Putamen (tissue), 1 donor: ENCODE data around the gene SERPING1.
"Not testable (repeated sequence)": the region's sequence is repeated elsewhere in the genome, so short reads cannot be mapped to it uniquely, and the experiment has no call there.

Source experiments
- DNase-seq: peaks from one replicate; pipeline ENCODE4 v3.0.0-alpha.2; 2016; ENCODE audit warnings: low spot score

The SERPING1 gene

DNA sequence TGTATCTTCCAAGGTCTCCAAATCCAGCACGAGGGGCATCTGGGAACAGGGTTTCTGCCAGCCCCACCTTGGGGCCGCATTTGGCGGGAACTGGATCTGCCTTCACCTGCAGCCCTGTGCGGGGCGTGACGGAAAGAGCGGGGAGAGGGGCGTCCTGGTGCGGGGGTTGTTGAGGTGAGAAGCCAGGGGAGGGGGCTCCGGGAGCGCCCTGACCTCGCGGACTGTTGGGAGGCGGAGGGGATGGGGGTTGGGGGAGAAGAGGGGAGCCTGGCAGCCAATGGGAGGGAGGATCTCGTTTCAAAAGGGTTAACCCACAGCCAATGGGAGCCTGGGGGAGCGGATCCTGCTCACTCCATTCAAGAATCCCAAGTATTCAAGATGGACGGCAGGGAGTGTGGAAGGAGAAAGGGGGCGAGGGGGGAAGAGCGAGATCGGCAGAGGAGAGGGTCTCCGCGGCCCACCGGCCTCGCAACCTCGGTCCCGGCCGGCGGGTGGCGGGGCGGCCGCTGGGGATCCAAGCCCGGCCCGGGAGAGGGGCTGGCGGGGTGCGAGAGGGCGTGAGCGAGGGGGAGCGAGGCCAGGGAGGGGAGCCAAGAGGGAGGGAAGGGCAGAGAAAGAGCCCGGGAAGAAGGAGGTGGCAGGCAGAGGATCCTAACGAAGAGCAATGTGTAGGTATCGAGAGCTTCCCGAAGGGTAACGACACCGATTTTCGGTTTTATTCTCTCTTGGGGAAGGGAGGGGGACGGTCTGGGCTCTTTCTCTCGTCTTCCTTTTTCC is 40.7 kb downstream of the SERPING1 start:
- DNase-seq, result peak; percentile 73

DNA sequence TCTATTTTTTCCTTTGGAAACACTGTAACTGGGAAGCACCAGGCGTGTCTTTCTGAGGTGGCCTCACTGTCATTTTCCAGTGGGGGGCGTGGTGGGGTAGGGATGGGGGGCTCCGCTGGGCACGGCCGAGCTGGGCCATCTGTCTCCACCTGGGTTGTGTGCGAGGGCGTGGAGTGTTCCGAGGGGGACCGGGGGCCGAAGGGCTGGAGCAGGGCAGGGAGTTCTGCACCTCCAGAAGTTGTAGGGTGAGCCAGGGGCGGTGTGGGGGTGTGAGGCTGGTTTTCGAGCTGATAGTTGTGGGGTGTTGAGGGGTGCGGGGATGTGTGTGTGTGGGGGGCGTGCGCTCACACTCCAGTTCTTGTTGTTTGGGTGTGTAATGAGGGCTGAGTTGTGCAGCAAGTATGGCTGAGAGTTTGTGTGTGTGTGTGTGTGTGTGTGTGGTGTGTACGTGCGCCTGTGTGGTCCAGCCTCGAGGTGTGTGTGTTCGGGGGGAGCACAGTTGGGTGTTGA is 41.4 kb downstream of the SERPING1 start:
- DNase-seq, result no peak

DNA sequence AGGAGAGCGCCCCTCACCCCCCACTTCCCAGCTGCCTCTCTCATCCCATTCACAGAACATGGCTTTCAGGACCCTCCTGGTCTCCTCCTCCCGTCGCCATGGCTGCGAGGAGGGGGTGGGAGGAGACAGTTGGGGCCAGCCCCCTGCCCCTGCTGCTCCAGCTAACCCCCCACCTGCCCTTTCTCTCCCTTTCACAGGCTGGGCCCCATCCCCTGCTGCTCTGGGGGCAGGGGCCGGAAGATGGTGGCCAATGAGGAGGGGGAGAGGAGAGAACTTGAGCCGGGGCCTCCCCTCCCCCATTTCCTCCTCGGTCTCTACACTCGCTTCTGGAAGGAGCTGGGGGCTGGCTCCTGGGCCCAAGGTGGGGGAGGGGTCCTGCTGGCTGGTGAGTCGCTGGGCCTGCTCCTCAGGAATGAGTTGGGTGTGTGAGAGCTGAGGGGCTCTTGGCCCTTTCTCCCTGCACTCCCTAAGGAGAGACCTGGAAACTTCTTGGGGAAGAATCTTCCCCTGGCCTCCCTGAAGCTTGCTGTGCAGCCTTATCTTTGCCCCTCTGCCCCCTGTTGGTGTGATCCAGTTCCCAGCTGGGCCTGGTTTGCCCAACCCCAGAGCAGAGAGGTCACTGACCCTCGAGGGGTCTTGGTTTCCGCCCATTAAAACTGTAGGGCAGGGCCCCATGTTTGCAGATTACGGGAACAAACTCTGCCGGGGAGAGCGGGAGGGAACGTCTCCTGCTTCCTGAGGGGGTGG is 42.0 kb downstream of the SERPING1 start:
- DNase-seq, result no peak

DNA sequence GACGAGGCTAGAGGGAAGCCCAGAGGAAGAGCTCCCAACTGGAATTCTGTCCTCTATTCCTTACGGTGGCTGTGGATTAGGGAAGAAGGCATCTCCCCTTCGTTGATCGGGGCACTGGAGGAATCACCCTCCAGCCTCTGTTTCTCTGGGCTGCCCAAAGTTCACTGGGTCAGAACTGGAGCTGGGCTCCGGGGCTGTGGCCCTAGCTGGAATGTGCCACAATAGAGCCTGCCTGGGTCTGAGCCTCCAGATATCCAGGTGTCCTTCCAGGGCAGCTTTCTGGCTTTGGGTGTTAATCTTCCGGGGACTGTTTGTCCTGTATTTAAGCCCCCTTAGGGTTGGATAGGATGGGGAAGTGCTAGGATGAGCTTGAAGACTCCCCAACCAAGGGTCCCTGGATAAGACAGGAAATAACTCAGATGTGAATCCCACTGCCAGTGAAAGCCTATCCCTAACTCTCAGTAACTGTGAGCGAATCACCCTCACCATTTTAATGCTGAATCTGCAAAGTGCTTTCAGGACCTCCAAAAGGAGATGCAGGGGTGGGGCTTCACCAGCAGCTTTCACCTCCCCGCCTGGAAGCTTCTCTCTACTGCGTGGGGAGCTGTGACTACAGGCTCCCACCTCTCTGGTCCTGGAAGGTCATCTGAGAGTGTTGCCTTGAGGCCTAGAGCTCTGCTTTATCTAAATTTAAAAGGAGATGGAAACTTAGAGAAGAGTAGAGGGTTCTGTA is 42.7 kb downstream of the SERPING1 start:
- no peak for DNase-seq

DNA sequence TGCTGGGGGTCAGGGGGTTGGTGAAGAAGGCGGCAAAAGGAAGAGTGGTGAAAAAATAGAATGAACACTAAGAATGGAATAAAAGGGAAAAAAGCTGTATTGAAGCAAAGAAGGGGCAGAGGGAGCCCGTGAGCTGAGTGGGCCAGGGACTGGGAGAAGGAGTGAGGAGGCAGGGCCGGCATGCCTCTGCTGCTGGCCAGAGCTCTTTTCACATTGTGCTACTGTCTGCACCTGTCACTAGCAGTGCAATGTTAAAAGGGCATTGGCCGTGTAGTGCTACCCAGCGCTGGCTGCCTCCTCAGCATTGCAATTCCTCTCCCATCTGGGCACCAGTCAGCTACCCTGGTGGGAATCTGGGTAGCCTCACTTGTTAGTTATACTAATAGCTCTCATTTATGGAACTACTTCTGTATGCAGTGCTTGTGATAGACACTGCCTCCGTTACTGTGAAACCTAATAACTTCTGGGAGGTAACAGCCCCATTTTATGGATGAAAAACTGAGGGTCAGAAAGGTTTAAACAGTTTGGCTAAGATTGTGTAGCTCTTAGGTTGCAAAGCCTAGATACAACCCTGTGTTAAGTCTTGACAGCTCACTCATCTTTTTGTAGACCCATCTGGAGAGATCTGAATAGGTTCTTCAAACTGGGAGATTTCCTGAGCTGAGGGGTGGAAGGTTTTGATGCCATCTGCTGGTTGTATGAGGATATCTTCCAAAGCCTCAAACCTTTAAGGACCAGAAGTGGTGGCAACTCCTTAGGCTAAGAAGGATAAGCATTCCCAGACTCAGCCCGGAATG is 43.7 kb downstream of the SERPING1 start:
- DNase-seq, result peak; percentile 43

DNA sequence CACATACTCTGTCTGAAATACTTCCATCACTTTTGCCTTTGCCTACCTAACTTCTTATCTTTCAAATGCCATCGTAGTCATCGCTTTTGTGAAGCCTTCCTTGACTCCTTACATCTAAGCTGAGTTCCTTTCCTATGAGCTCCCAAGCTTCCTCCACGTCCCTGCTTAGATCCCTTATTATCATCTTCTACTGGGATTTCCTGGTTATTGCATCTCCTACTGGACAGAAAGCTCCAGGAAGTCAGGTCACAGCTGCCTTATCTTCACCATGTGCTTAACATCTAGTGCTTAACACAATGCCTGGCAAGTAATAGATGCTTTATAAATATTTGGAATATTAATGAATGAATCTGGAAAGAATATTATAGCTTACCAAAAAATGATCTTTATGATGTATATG is 46.3 kb downstream of the SERPING1 start:
- no peak for DNase-seq

DNA sequence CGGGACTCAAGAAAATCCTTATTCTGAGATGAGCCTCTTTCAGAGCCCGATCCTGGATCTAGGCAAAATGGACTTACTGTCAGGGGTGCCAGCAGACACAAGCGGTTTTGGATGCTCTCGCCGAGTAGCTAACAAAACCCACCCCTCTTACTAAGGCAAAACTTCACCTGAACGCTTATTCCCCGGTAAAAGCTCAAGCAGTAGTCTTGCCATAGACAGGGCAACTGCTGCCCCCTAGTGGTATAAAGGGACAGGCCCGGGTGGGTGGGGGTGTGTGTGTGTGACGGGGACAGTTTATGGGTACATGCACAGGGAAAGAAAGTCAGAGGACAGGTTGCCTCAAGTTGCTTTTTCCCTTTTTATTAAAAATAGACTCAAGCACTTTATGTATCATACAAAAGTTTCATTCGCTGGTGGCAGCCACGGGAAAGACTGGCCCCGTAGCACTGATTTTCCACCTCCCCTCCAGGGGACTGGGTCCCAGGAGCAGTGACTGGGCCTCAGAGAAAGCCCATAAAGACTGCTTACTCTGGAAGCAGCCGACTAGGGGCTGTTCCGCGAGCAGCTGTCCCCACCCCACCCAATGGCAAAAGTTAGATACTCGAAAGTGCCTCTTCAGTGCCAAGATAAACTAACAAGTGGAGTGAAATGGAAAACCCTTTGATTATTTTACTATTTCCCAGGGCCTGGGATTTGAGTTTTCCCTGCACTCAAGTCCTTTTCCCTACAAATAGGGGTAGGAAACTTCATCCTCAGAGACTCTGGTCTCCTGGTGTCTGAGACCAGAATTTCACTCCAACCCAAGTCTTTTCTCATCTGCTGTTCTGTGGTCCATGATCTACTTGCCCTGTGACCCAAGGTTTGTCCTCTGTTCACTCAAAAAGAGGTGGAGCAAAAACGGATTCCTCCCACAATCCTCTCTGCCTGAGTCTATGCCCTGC is 47.5 kb downstream of the SERPING1 start:
- DNase-seq, result no peak

DNA sequence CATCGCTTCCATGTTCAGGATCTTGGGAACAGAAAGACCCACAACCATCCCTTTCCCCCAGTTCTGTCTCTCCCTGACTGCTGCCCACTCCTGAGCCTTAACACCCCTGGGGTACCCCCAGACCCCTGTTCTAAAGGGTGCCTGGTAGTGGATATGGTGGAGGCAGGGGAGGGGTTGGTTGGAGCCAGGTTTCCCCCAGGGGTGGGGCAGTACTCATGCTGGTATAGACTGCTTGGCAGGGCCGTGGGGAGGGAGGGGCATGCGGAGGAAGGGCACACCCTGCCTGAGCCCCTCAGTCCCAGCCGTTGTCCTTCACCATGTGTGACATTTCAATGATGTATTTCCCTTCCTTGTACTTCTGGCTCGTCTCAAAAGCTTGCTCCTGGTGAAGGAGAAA is 48.2 kb downstream of the SERPING1 start:
- no peak for DNase-seq

DNA sequence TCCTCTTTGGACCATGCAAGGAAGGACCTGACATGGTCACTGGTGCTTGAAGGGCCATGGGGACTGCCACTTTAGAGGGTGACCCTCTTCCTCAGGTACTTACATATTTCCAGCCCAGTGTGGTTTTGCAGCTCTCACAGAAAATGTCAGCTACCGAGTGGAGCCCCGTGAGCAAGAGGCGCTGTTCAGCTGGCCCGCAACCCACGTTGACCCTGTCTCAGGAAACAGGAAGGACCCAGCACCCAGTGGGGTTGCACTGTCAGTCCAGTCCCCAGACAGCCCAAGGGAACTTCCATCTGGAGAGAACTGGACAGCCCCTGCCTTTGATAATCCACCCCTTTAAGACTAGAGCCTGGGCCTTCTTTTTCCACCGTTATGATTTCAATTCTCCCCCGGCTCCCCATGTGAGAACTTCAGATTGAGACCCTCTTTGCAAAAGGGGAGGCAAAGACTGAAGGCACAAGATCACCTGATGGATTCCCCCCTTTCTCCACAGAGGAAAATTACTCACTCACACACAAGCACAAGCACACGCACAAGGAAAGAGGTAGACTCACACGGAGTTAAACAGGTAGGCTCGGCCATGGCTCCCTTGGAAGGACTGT is 48.8 kb downstream of the SERPING1 start:
- DNase-seq, result no peak

DNA sequence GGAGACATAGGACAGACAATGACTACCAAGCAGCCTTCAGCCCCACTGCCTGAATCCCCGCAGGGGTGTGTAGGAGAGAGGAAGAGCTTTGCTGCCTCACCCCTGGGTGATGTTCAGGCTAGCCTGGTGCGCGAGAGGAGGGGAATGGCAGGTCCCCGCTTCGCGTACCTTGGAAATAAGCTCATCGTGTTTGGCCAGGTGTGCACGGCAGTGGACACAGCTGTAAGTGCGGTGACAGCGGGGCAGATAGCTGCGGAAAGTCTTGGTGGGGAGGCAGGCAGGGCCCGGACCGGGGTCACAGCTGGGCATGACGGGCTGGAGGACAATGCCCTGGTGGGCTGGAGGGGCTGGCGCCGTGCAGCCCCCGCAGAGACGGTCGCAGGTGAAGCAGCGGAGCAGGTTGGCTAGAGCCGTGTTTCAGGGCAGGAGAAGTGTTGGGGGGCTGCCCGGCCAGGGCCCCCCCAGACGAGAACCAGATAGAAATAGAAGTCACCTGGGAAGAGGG is 49.4 kb downstream of the SERPING1 start:
- DNase-seq, result no peak

DNA sequence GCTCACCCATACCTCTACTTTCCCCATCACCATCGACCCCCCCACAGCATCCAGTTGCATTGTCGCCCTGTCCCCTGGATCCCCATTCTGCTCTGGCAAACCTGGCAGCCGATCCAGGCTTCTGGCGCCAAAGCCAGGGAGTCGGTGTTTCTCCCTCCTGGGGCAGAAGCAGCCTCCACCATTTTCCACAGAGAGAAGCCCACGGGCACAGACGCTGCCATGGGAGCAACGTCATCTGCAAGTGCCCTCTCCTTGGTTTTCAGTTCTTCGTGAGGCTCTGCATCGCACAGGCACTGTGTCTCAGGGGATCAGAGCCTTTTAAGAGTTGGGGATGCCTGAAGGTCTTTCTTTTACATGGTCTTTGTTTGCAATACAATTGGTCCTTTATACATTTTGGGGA is 49.9 kb downstream of the SERPING1 start:
- no peak for DNase-seq

DNA sequence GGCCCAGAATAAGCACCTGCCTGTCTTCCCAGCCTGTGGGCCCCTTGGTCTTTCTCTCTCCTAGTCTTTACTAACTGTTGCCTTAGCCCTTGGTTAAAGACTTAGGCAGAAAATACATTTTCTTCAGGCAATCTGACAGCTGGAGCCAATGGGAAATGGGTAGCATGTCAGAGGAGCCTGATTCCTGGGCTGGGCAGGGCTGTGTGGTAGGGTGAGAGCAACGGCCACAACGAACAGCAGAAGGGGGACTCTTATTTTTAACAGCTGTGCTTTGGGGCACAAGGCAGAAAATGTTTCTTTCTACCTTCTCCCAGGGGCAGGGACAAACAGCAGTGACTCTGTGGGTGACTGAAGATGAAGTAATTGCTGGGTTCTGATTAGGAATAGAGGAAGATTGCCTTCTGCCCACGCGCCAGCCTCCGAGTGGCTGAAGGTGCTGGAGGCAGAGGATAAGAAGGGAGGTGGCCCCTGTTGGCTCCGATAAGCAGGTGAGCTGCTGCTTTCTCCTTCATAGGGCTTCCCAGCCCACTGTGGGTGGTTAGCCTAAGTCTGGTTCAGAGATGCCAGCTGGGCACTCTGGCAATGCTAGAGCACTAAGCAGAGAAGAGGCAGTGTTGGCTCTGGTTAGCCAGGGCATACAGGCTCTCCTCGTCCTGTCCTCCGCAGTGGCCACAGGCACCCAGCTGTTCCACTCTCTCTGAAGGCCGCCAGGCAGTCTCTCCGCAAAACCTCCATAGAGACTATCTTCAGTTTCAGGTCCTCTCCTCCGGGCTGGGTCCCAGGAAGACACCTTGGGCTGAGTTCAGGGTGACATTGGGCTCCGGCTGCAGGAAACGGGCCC is 50.7 kb downstream of the SERPING1 start:
- no peak for DNase-seq

DNA sequence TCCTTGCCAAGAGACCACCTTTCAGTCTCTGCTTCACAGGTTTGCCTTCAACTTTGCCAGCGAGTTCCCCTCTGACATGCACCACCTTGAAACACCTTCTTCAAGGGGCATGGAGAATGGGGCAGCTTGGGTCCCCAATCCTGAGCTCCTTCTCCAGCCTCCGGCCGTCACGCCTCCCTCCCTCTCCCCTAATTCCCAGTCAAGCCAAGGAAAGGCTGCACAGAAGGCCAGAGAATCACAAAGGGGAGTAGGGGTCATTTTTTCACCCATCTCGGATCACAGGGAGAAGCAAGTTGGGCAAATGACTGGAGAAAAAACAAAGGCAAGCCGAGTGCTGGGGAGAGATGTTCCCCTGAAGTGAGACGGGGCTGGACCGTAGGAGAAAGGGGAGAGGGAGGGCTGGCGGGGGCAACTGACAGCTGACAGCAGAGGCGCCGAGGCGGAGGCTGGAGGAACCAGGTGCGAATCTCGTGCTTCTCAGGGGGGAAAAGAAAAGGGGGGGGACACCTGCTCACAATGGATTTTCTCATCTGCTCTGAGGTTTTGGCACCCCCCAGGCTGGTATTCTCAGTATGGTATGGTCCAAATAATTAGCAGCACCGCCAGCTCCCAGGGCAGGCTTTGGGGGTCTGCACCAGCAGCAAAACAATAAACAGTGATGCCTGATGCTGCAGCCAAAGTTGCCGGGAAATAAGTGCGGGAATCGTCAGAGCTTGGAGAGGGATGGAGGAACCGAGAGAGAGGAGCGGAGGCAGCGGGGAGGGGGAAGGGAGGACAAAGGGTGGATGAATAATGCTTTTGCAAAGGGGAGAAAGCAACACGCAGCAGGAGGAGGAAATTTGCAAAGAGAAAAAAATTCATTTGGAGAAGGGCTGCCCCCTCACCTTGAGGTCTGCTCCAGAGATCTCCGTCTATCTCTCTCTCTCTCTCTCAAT is 51.6 kb downstream of the SERPING1 start:
- DNase-seq, result no peak

DNA sequence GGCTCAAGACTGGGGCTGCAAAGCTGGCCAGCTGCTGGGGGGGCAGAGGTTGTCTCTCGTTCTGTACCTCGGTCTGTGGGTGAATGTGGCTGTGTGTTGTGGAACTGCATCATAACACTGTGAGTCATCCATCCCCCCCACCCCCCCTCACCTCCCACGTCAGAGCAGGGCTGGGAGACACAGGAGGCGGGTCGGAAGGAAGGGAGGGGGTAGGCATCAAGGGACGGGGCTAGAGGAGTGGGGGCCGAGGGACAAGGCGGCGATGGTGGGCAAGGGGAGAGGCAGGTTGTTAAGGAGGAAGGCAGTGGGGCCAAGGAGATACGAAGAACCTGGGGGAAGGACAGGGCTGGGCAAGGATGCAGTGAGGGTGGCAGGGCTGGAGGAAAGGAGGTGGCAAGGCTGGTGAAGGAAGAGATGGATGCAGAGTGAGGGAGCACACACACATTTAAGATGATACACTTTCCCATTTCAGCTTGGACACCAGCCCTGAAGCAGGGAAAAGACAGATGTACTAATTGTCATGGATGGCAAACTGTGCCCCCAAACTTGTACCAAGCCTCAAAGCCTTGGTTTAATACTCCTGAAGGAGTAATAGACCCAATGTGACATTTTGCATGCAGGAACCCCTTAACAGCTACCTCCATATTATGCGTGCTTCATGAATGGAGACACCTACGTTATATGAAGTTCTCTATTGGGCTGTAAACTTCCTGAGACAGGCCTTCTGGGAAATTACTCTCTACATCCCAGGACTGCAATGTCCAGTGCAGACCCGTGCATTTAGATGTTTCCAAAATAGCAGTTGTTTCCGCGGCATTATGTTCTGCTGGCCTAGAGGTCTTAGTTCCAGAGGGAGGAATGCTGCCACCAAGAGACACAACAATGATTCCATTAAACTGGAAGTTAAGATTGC is 52.6 kb downstream of the SERPING1 start, which contains the start of gene YPEL4:
YPEL4 (minus strand) TSS at position 87 of the 913 bp plus-strand sequence. CDS start 2,805 bp downstream, outside the sequence.
- DNase-seq, result peak; percentile 89

DNA sequence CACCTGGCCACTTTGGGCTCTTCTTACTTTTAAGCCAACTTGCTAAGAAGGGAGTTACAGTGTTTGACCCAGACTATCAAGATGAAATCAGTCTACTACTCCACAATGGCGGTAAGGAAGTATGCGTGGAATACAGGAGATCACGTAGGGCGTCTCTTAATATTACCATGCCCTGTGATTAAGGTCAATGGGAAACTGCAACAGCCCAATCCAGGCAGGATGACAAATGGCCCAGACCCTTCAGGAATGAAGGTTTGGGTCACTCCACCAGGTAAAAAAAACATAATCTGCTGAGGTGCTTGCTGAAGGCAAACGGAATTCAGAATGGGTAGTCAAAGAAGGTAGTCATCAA is 53.2 kb downstream of the SERPING1 start:
- no peak for DNase-seq

DNA sequence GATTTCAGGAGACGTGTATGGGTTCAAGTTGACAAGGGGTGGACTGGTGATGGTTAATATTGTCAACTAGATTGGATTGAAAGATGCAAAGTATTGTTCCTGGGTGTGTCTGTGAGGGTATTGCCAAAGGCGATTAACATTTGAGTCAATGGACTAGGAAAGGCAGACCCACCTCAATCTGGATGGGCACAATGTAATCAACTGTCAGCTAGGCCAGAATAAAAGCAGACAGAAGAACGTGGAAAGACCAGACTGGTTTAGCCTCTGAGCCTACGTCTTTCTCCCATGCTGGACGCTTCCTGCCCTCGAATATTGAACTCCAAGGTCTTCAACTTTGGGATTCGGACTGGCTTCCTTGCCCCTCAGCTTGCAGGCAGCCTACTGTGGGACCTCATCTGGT is 53.9 kb downstream of the SERPING1 start:
- DNase-seq, result no peak

DNA sequence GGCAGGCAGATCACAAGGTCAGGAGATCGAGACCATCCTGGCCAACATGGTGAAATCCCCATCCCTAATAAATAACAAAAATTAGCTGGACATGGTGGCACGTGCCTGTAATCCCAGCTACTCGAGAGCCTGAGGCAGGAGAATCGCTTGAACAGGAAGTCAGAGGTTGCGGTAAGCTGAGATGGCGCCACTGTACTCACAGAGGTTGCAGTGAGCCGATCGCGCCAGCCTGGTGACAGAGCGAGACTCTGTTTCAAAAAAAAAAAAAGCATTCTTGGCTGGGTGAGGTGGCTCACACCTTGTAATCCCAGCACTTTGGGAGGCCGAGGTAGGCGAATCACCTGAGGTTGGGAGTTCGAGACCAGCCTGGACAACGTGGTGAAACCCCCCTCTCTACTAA is 54.7 kb downstream of the SERPING1 start:
- DNase-seq, result not testable (repeated sequence)
